Stimulated activated naive CD4-positive, alpha-beta T cell treated with Interleukin-2 at 50 U/mL for 16 hours (primary cell): Measurements from ENCODE around the gene MSH2.
"Not testable (repeated sequence)": the region's sequence is repeated elsewhere in the genome, so short reads cannot be mapped to it uniquely, and the experiment has no call there.

Source experiments
- DNase-seq: peaks from one replicate; lab custom pipeline; 2025; lab: John Stamatoyannopoulos, UW

MSH2 gene

GRCh38 chr2:47407976-47408375 is 5.0 kb downstream of the MSH2 start:
- DNase-seq, result not testable (repeated sequence)

GRCh38 chr2:47414682-47415458 is 11.9 kb downstream of the MSH2 start:
- no peak for DNase-seq

- DNase-seq, result no peak
Observed at GRCh38 chr2:47420214-47420613, 17.3 kb downstream of the MSH2 start.

GRCh38 chr2:47420683-47421082 is 17.7 kb downstream of the MSH2 start:
- not testable (repeated sequence) for DNase-seq

GRCh38 chr2:47422016-47422415 is 19.1 kb downstream of the MSH2 start:
- no peak for DNase-seq

- no peak for DNase-seq
Observed at GRCh38 chr2:47422560-47422959, 19.6 kb downstream of the MSH2 start.

GRCh38 chr2:47426786-47427185 is 23.8 kb downstream of the MSH2 start:
- DNase-seq, result no peak

GRCh38 chr2:47429795-47430194 is 26.8 kb downstream of the MSH2 start:
- no peak for DNase-seq

- DNase-seq, result not testable (repeated sequence)
Observed at GRCh38 chr2:47433006-47433405, 30.1 kb downstream of the MSH2 start.

- DNase-seq, result not testable (repeated sequence)
Observed at GRCh38 chr2:47433445-47433844, 30.5 kb downstream of the MSH2 start.

GRCh38 chr2:47437287-47437686 is 34.3 kb downstream of the MSH2 start:
- DNase-seq, result no peak

- no peak for DNase-seq
Observed at GRCh38 chr2:47438106-47438505, 35.1 kb downstream of the MSH2 start.

GRCh38 chr2:47438783-47439182 is 35.8 kb downstream of the MSH2 start:
- DNase-seq, result no peak

- DNase-seq, result no peak
Observed at GRCh38 chr2:47451790-47452189, 48.8 kb downstream of the MSH2 start.

GRCh38 chr2:47452761-47453160 is 49.8 kb downstream of the MSH2 start:
- no peak for DNase-seq

GRCh38 chr2:47454818-47455217 is 51.9 kb downstream of the MSH2 start:
- DNase-seq, result not testable (repeated sequence)

GRCh38 chr2:47455411-47455810 is 52.5 kb downstream of the MSH2 start:
- DNase-seq, result no peak

GRCh38 chr2:47456851-47457250 is 53.9 kb downstream of the MSH2 start:
- DNase-seq, result no peak

GRCh38 chr2:47457268-47457667 is 54.3 kb downstream of the MSH2 start:
- no peak for DNase-seq

- no peak for DNase-seq
Observed at GRCh38 chr2:47459021-47459420, 56.1 kb downstream of the MSH2 start.

GRCh38 chr2:47460766-47461165 is 57.8 kb downstream of the MSH2 start:
- DNase-seq, result no peak

- no peak for DNase-seq
Observed at GRCh38 chr2:47471429-47472116, 68.6 kb downstream of the MSH2 start.

- no peak for DNase-seq
Observed at GRCh38 chr2:47479863-47480262, 76.9 kb downstream of the MSH2 start.

GRCh38 chr2:47483191-47483590 is 80.2 kb downstream of the MSH2 start:
- no peak for DNase-seq
